Endothelial cell (in vitro differentiated cells): ENCODE results near the gene ZDHHC6. TPM values are rescaled to one million over a fixed set of nuclear protein-coding genes. Genes with fewer than 3 reads are reported as not detected.

Experiments
- DNase-seq: peaks from one replicate; pipeline ENCODE4 v3.0.0; 2021; ENCODE audit warnings: low spot score
- H3K27ac Mint-ChIP-seq: one replicate; pipeline ENCODE4 v1.8.0; 2021; ENCODE audit warnings: mixed read lengths, inconsistent platforms; ENCODE audit not compliant: unreplicated experiment
- H3K27me3 Mint-ChIP-seq: one replicate; pipeline ENCODE4 v1.8.0; 2021; ENCODE audit warnings: mild to moderate bottlenecking, moderate library complexity, mixed read lengths, inconsistent platforms; ENCODE audit not compliant: unreplicated experiment
- H3K36me3 Mint-ChIP-seq: one replicate; pipeline ENCODE4 v1.8.0; 2021; ENCODE audit warnings: mild to moderate bottlenecking, low read depth, mixed read lengths, inconsistent platforms; ENCODE audit not compliant: unreplicated experiment
- H3K4me1 Mint-ChIP-seq: one replicate; pipeline ENCODE4 v1.8.0; 2021; ENCODE audit warnings: mild to moderate bottlenecking, mixed read lengths, inconsistent platforms; ENCODE audit not compliant: unreplicated experiment
- H3K4me3 Mint-ChIP-seq: one replicate; pipeline ENCODE4 v1.8.0; 2021; ENCODE audit warnings: mild to moderate bottlenecking, mixed read lengths, inconsistent platforms; ENCODE audit not compliant: unreplicated experiment
- H3K9me3 Mint-ChIP-seq: one replicate; pipeline ENCODE4 v1.8.0; 2021; ENCODE audit warnings: mixed read lengths, inconsistent platforms; ENCODE audit not compliant: unreplicated experiment
- CTCF ChIP-seq: fragments of 200-600 bp; sonication (generic); IDR thresholded peaks from one replicate; pipeline ENCODE4 v1.5.0; 2021; ENCODE audit warnings: antibody characterized with exemption; ENCODE audit not compliant: unreplicated experiment
- total RNA-seq: library from RNA; stranded (reverse); fragmentation: NEBNext Ultra II Directional; extraction: Animal tissue kit (Norgen Biotek cat#: 25700); gene quantifications from one replicate; pipeline ENCODE4 v1.2.1, GENCODE V29; 2021; ENCODE audit not compliant: unreplicated experiment

ZDHHC6 gene
- total RNA-seq, 1 donor from 2014 or later = 42.8 TPM

GRCh38 chr10:112484399-112484798 lies 37.7 kb upstream of the ZDHHC6 start:
- H3K4me3 Mint-ChIP-seq = no peak overlapping the region
- H3K27me3 Mint-ChIP-seq = no peaks in the 10 kb centered on the region
- H3K36me3 Mint-ChIP-seq = no peaks in the 10 kb centered on the region
- H3K27ac Mint-ChIP-seq = no peak overlapping the region
- peaks cover 3% of the 10 kb centered on the region for H3K4me1 Mint-ChIP-seq
- TF ChIP-seq CTCF = no peak
- no peak for DNase-seq
- H3K9me3 Mint-ChIP-seq = no peaks in the 10 kb centered on the region

GRCh38 chr10:112481602-112482001 lies 34.9 kb upstream of the ZDHHC6 start:
- Mint-ChIP-seq H3K36me3 (no peaks in the 10 kb centered on the region), H3K27me3 (no peaks in the 10 kb centered on the region), H3K9me3 (no peaks in the 10 kb centered on the region), H3K4me3 (no peak overlapping the region), H3K4me1 (peaks cover 6% of the 10 kb centered on the region), H3K27ac (no peak overlapping the region)
- DNase-seq = no peak
- TF ChIP-seq CTCF = no peak

GRCh38 chr10:112475575-112476218 lies 29.0 kb upstream of the ZDHHC6 start:
- no peak overlapping the region for H3K27ac Mint-ChIP-seq
- no peaks in the 10 kb centered on the region for H3K36me3 Mint-ChIP-seq
- DNase-seq = no peak
- H3K4me1 Mint-ChIP-seq = peaks cover 9% of the 10 kb centered on the region
- no peak for TF ChIP-seq CTCF
- no peaks in the 10 kb centered on the region for H3K27me3 Mint-ChIP-seq
- no peaks in the 10 kb centered on the region for H3K9me3 Mint-ChIP-seq
- no peak overlapping the region for H3K4me3 Mint-ChIP-seq

GRCh38 chr10:112471878-112472487 lies 25.3 kb upstream of the ZDHHC6 start:
- peak; percentile 51 for TF ChIP-seq CTCF
- Mint-ChIP-seq H3K9me3 (no peaks in the 10 kb centered on the region), H3K4me1 (peaks cover 3% of the 10 kb centered on the region), H3K4me3 (no peak overlapping the region), H3K27ac (no peak overlapping the region), H3K36me3 (no peaks in the 10 kb centered on the region), H3K27me3 (no peaks in the 10 kb centered on the region)
- DNase-seq = no peak

GRCh38 chr10:112467541-112468075 lies 20.9 kb upstream of the ZDHHC6 start:
- no peak for DNase-seq
- Mint-ChIP-seq H3K27ac (no peak overlapping the region), H3K4me1 (peaks cover 3% of the 10 kb centered on the region), H3K9me3 (no peaks in the 10 kb centered on the region), H3K36me3 (peaks cover 21% of the 10 kb centered on the region), H3K4me3 (no peak overlapping the region), H3K27me3 (no peaks in the 10 kb centered on the region)
- TF ChIP-seq CTCF = no peak
